Measurements from ENCODE around the gene CD82.

GRCh38 chr11:44585421-44585820 is 20.0 kb downstream of the CD82 start:
- TF ChIP-seq, protein P1, sequence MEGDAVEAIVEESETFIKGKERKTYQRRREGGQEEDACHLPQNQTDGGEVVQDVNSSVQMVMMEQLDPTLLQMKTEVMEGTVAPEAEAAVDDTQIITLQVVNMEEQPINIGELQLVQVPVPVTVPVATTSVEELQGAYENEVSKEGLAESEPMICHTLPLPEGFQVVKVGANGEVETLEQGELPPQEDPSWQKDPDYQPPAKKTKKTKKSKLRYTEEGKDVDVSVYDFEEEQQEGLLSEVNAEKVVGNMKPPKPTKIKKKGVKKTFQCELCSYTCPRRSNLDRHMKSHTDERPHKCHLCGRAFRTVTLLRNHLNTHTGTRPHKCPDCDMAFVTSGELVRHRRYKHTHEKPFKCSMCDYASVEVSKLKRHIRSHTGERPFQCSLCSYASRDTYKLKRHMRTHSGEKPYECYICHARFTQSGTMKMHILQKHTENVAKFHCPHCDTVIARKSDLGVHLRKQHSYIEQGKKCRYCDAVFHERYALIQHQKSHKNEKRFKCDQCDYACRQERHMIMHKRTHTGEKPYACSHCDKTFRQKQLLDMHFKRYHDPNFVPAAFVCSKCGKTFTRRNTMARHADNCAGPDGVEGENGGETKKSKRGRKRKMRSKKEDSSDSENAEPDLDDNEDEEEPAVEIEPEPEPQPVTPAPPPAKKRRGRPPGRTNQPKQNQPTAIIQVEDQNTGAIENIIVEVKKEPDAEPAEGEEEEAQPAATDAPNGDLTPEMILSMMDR (IDR thresholded peaks at IDR 0.05; ENCODE audit: insufficient read depth, low read length, poor library complexity, severe bottlenecking) = no peak
- TF ChIP-seq EZH2phosphoT487 (conservative IDR thresholded peaks at IDR 0.05; ENCODE audit: low read length) = no peak

Measured in SU-DHL-6 (cell line).